ENCODE data around the gene GRIA3.

GRCh38 chrX:123277347-123277746 is 93.3 kb downstream of the GRIA3 start:
- TF ChIP-seq CTCF (IDR thresholded peaks at IDR 0.05; ENCODE audit: insufficient read depth, low read depth, low read length) (no peak), EZH2 (IDR thresholded peaks at IDR 0.05; ENCODE audit: insufficient read depth, low read length) (no peak)
